IPS-NIHi11 (cell line): ENCODE data around the gene HDGFL2.

Experiments used
- DNase-seq: peaks from one replicate; pipeline ENCODE4 v3.0.0; 2012; ENCODE audit warnings: mixed read lengths, low spot score

HDGFL2 gene

GRCh38 chr19:4499855-4500254, 27.8 kb downstream of the HDGFL2 start:
- no peak for DNase-seq

GRCh38 chr19:4500841-4501591, 28.9 kb downstream of the HDGFL2 start:
- no peak for DNase-seq

DNA sequence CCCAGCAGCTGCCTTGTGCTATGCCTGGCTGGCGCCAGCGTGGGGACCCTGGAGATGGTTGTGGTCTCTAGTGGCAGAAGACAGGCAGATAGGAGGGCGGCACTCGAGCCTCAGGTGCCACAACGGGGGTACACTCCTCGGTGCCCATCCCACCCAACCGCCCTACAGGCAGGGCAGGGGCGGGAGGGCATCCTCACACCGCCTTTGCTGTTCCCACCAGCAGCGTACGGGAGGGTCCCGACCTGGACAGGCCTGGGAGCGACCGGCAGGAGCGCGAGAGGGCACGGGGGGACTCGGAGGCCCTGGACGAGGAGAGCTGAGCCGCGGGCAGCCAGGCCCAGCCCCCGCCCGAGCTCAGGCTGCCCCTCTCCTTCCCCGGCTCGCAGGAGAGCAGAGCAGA, 29.6 kb downstream of the HDGFL2 start:
- no peak for DNase-seq

GRCh38 chr19:4502282-4503131, 30.4 kb downstream of the HDGFL2 start:
- no peak for DNase-seq

DNA sequence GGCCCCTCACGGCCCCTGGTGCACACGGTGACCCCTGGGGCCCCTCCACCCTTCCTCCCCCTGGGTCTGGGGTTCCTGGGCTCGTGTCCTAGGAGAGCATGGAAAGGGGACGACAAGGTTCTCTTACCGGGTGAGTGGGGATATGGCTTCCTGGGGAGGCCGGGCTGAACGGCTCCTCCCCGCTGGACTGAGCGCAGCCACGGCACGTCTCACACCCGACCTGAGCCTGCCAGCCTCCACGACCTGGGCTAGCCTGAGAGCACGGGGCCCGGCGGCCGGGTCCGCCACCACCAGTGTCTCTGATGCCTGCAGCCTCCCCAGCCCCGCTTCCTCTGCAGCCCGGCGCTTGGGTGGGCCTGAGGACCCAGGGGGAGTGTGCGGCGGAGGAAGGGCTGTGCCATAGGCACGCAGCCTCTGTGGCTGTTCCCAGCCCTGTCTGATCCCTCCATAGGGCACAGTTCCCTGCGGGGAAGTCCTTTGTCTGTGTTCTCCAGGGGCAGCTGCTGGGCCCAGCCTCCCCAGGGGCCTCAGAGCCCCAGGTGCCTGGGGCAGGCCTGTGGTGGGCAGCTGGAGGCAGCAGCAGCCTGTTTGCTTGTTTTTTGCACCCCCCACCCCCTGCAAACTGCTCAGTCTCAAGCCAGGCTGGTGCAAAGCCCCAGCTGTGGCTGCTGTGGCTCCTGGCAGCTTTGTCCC, 31.2 kb downstream of the HDGFL2 start:
- no peak for DNase-seq

GRCh38 chr19:4503825-4504170, 31.7 kb downstream of the HDGFL2 start:
- no peak for DNase-seq

DNA sequence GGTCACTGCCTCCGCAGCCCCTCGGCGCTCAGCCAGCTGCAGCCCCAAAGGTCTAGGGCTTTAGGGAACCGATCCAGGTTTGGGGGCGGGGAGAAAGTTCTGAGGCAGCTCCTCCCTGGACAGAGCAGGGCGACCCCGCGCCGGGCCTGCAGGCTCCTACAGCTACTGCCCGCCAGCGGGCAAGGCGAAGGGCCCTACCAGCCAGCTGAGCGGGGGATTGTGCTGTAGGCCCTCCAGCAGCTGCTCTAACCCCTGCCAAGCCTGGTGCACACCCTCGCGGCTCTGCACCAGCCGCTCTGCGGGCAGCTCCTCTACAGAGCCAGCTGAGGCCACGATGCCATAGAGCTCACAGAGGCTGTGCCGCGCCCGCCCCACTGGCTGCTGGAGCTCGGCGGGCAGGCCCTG, 32.2 kb downstream of the HDGFL2 start:
- DNase-seq = no peak

- DNase-seq = no peak
These were observed 32.9 kb downstream of the HDGFL2 start for GRCh38 chr19:4504891-4505569.

GRCh38 chr19:4505570-4506448, 33.7 kb downstream of the HDGFL2 start:
- DNase-seq = no peak

DNA sequence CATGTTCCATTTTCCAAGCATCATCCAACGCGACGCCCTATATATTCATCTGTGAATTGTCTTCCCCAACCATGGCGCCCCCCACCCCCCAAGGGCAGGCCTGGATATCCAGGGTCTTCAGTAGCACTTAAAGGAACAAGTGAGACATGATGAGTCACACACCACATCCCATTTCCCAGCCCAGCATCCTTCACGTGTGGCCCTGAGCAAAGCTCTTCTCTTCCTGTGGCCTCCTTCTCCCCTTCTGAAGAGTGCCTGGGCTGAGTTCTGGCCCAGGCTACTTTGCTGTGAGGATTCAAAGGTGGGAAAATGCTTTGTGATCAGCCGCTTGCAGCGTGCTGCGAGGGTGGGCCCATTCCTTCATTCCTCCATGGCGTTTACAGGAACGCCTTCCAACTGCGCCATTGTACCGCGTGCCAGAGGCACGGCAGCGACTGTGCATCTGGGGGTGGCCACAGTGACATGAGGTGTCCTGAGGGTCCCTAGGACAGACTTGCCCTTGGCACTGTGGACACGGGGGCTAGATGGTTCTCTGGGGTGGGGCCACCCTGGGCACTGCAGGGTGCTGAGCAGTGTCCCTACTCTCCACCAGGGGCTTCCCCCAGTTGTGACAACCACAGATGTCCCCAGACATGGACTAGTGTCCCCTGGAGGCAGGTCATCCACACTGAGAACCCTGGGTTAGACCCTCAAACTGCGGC, 34.5 kb downstream of the HDGFL2 start:
- no peak for DNase-seq

DNA sequence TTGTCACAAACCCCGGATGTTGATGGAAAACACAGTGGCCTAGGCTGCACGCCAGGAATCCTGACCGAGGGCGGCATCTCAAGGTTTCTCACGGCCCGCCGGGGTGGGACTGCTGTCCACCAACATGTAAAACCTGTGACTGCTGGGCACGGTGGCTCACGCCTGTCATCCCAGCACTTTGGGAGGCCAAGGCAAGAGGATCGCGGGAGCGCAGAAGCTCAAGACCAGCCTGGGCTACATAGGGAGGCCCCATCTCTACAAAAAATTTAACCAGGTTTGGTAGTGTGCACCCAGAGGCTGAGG, 35.0 kb downstream of the HDGFL2 start:
- DNase-seq = no peak

DNA sequence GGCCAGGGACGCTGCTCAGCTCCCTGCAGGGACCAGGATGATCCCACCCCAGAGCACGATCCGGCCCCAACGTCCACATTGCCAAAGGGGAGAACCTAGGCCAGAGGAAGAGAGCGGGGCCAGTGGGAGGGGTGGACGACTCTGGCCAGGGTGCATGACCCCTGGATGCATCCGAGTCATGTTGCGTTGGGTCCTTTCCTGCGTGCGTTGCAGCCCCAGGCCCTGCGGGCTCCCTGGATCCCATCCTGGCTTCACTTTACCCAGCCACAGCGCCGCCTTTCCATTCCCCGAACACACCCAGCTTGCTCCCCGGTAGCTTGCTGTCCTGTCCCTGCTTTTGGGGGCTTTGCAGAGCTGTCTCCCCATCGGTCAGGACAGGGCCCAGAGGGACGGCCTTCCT, 35.7 kb downstream of the HDGFL2 start:
- DNase-seq = no peak

DNA sequence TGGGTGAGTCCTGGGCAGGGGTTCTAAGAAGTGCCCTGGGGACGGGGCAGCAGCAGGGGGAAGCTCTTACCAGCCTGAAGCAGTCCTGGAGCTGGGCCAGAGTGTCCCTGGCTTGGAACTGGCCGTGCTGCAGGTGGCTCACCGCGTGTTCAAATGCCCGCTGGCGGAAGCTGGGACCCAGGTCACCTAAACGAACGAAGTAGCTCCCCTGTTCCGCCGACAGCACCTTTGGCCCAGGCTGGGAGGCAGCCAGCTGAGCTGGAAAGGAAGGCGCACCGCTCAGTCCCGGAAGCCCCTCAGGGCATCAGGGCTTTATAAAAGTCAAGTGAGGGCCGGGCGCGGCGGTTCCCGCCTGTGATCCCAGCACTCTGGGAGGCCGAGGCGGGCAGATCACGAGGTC, 36.6 kb downstream of the HDGFL2 start:
- DNase-seq = no peak

GRCh38 chr19:4510435-4511255, 38.5 kb downstream of the HDGFL2 start:
- no peak for DNase-seq

- no peak for DNase-seq
These were observed 39.4 kb downstream of the HDGFL2 start for GRCh38 chr19:4511300-4512054.

- no peak for DNase-seq
These were observed 40.0 kb downstream of the HDGFL2 start for GRCh38 chr19:4512070-4512469.

DNA sequence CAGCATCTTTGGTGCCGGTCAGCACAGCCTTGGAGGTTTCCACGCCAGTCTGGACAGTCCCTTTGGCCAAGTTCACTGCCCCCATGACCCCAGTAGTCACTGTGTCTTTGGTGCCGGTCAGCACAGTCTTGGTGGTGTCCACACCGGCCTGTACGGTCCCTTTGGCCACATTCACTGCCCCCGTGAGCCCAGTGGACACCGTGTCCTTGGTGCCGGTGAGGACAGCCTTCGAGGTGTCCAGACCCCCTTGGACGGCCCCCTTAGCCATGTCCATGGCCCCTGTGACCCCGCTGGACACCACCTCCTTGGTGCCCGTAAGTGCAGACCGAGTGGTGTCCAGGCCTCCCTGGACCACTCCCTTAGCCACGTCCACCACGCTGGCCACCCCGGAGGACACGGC, 41.2 kb downstream of the HDGFL2 start:
- no peak for DNase-seq

GRCh38 chr19:4515732-4516131, 43.6 kb downstream of the HDGFL2 start:
- no peak for DNase-seq

GRCh38 chr19:4516199-4516938, 44.3 kb downstream of the HDGFL2 start:
- DNase-seq = no peak
